Neutrophil (primary cell): Measurements from ENCODE around the gene QKI.
"Not testable (repeated sequence)": the region's sequence is repeated elsewhere in the genome, so short reads cannot be mapped to it uniquely, and the experiment has no call there.

Experiments used
- H3K27ac ChIP-seq: fragments of 200-600 bp; sonication (generic); 2 replicates; pipeline ENCODE4 v1.5.1; 2016; ENCODE audit warnings: mild to moderate bottlenecking, moderate library complexity
- H3K27me3 ChIP-seq: fragments of 200-600 bp; sonication (generic); 2 replicates; pipeline ENCODE4 v1.6.0; 2016; ENCODE audit warnings: mild to moderate bottlenecking
- H3K36me3 ChIP-seq: fragments of 200-600 bp; sonication (generic); 2 replicates; pipeline ENCODE4 v1.5.1; 2017
- H3K4me1 ChIP-seq, 2 experiments: fragments of 200-600 bp in 1 of 2; sonication (generic) in 1 of 2; 1 replicate in 1 of 2; 2 replicates in 1 of 2; pipeline versions ENCODE4 v1.5.1 to v1.6.1; 2013 to 2016; ENCODE audit warnings: low read depth in 1 of 2, low read length in 1 of 2, mild to moderate bottlenecking in 1 of 2, moderate library complexity in 1 of 2; ENCODE audit not compliant: control insufficient read depth in 1 of 2, insufficient read depth in 1 of 2
- H3K4me3 ChIP-seq, 2 experiments: fragments of 200-600 bp in 1 of 2; sonication (generic) in 1 of 2; 1 replicate in 1 of 2; 2 replicates in 1 of 2; pipeline ENCODE4 v1.5.1; 2013 to 2016; ENCODE audit warnings: low read depth in 1 of 2, low read length in 1 of 2, mild to moderate bottlenecking in 1 of 2, moderate library complexity in 1 of 2
- H3K9me3 ChIP-seq: fragments of 200-600 bp; sonication (generic); 2 replicates; pipeline ENCODE4 v1.5.1; 2016
- TF ChIP-seq, protein P1 (sequence below): fragments of 200-600 bp; sonication (generic); IDR thresholded peaks from 2 replicates; pipeline ENCODE4 v1.5.1; 2016; ENCODE audit warnings: antibody characterized with exemption

Gene QKI

DNA sequence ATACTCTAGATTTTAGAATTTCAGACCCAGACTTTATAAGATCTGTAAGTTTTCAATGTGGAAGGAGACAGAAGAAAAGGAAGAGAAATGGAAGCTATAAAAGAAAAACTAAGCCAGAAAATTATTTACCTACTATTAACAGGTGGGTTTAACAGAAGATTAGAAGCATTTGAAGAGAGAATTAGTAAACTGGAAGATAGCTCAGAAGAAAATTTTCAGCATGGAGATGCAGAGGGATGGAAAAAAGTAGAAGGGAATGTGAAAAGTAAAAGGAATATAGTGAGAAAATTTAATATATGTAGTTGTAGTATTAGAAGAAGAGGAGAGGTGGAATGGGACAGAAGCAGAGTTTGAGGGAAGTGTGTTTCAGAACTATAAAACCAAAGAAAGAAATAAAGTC lies 56.1 kb downstream of the QKI start:
- H3K27me3 ChIP-seq: no peaks in the 10 kb centered on the region
- no peak overlapping the region for H3K27ac ChIP-seq
- TF ChIP-seq, protein P1, sequence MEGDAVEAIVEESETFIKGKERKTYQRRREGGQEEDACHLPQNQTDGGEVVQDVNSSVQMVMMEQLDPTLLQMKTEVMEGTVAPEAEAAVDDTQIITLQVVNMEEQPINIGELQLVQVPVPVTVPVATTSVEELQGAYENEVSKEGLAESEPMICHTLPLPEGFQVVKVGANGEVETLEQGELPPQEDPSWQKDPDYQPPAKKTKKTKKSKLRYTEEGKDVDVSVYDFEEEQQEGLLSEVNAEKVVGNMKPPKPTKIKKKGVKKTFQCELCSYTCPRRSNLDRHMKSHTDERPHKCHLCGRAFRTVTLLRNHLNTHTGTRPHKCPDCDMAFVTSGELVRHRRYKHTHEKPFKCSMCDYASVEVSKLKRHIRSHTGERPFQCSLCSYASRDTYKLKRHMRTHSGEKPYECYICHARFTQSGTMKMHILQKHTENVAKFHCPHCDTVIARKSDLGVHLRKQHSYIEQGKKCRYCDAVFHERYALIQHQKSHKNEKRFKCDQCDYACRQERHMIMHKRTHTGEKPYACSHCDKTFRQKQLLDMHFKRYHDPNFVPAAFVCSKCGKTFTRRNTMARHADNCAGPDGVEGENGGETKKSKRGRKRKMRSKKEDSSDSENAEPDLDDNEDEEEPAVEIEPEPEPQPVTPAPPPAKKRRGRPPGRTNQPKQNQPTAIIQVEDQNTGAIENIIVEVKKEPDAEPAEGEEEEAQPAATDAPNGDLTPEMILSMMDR: no peak
- peaks cover 0 to 12% of the 10 kb centered on the region in 2 experiments for H3K4me1 ChIP-seq
- no peak overlapping the region for H3K4me3 ChIP-seq
- no peaks in the 10 kb centered on the region for H3K36me3 ChIP-seq
- H3K9me3 ChIP-seq: no peaks in the 10 kb centered on the region

DNA sequence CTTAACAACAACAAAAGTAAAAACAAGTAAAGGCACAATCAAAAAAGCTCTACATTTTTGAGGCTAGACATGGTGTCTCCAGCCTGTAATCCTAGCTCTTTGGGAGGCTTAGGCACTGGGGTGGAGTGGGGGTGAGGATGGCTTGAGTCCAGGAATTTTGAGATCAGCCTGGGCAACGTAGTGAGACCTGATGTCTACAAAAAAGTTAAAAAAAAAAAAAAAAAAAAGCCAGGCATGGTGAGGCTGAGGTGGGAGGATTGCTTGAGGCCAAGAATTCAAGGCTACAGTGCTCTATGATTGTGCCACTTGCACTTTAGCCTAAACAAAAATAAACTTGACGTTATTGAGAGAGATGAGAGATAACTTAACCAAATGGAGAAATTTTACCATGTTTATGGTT lies 60.1 kb downstream of the QKI start:
- Histone ChIP-seq H3K36me3 (peaks cover 9% of the 10 kb centered on the region), H3K4me1 (peaks cover 0 to 6% of the 10 kb centered on the region in 2 experiments), H3K27me3 (no peaks in the 10 kb centered on the region), H3K4me3 (no peak overlapping the region), H3K27ac (no peak overlapping the region), H3K9me3 (no peaks in the 10 kb centered on the region)
- TF ChIP-seq, protein P1: no peak

DNA sequence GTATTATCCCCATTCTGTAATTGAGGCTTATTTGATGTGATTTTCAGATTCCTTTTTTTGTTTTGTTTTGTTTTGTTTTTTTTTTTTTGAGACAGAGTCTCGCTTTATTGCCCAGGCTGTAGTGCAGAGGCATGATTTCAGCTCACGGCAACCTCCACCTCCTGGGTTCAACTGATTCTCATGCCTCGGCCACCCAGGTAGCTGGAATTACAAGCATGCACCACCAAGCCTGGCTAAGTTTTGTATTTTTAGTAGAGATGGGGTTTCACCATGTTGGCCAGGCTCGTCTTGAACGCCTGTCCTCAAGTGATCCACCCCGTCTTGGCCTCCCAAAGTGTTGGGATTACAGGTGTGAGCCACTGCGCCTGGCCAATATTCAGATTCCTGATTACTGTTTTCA lies 62.4 kb downstream of the QKI start:
- not testable (repeated sequence) for H3K9me3 ChIP-seq, H3K27ac ChIP-seq, H3K27me3 ChIP-seq, H3K4me3 ChIP-seq, H3K4me1 ChIP-seq
- peaks cover 21% of the 10 kb centered on the region for H3K36me3 ChIP-seq

DNA sequence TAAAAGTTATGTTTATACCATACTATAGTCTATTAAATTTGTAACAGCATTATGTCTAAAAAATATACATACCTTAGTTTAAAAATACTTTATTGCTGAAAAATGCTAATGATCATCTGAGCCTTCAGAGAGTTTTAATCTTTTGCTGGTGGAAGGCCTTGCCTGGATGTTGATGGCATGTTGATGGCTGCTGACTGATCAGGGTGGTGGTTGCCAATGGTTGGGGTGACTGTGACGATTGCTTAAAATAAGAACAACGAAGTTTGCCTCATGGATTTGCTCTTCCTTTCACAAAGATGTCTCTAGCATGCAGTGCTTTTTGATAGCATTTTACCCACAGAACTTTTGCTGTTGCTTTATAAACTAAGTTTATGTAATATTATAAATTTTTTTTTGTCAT lies 68.6 kb downstream of the QKI start:
- H3K27ac ChIP-seq: no peak overlapping the region
- TF ChIP-seq, protein P1: no peak
- no peaks in the 10 kb centered on the region for H3K27me3 ChIP-seq
- no peak overlapping the region for H3K4me3 ChIP-seq
- H3K36me3 ChIP-seq: peaks cover 21% of the 10 kb centered on the region
- H3K4me1 ChIP-seq: peaks cover 23 to 25% of the 10 kb centered on the region in 2 experiments
- no peaks in the 10 kb centered on the region for H3K9me3 ChIP-seq

DNA sequence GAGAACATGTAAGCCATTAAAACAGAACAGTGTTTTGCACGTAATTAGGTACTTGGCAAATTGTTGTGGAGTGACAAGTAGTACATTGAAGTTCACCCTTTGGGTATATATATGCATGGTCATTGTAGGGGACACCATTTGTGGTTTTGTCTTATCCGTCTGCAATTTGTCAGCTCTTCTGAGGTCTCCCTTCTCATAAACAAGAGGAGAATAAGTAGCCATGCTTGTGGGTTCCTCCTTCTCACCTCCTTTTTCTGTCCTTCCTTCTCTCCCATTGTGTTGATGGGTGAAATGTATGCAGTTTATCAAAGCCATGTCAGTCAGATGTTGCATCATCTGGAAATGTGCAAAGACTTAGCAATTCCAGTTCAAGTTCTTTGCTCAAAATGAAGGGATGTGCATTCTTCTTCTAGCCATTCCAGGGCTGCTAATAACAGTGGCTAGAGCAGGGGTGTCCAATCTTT lies 70.9 kb downstream of the QKI start:
- H3K27ac ChIP-seq: peak overlapping the region; percentile 1

DNA sequence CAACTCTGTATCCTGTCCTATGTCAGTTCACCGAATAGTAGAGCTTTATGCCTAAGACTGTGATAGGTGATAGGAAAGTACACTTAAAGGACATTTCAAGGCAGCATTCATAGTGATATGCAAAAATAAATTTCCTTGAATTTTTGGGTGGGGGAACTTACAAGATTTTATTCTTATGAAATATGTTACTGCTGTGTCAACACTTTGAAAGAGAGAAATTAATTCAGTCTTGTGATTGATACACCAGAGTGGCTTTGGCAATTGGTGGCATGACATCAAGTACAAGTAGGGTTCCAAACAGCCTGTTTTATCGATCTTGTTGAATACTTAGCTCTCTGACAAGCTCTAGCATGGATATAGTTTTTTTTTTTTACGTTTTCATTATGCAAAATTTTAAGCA lies 72.3 kb downstream of the QKI start:
- TF ChIP-seq, protein P1: no peak
- Histone ChIP-seq H3K9me3 (no peaks in the 10 kb centered on the region), H3K4me3 (no peak overlapping the region), H3K4me1 (peaks cover 29% of the 10 kb centered on the region in 2 experiments), H3K27me3 (no peaks in the 10 kb centered on the region), H3K27ac (no peak overlapping the region), H3K36me3 (no peaks in the 10 kb centered on the region)

More for the DNA sequence above, 70.9 kb downstream of the QKI start:
- H3K4me1 ChIP-seq: peaks cover 29% of the 10 kb centered on the region in 2 experiments
- H3K36me3 ChIP-seq: peaks cover 3% of the 10 kb centered on the region
- no peaks in the 10 kb centered on the region for H3K27me3 ChIP-seq
- H3K9me3 ChIP-seq: no peaks in the 10 kb centered on the region
- H3K4me3 ChIP-seq: no peak overlapping the region
- TF ChIP-seq, protein P1: no peak
